Measurements from ENCODE around the gene MAP4K4. TPM values are rescaled to one million over a fixed set of nuclear protein-coding genes. Genes with fewer than 3 reads are reported as not detected.
A peak's percentile ranks its signal among the peaks of the same experiment; 100 is the strongest.

Gene MAP4K4
- total and polyA plus RNA-seq, 4 donors = 106 to 363 (median 200) TPM

GRCh38 chr2:101699755-101700461 lies 2.4 kb downstream of the MAP4K4 start:
- Histone ChIP-seq H3K36me3 (ENCODE audit: control insufficient read depth, insufficient read depth, low read length) (peaks cover 8% of the 10 kb centered on the region), H3K4me1 (ENCODE audit: control insufficient read depth, insufficient read depth, low read length) (peaks cover 13% of the 10 kb centered on the region), H3K4me3 (ENCODE audit: low read depth, low read length) (peak overlapping the region; percentile 83), H3K27me3 (ENCODE audit: control insufficient read depth, insufficient read depth, low read length) (no peaks in the 10 kb centered on the region), H3K27ac (ENCODE audit: low read depth, low read length) (peak overlapping the region; percentile 87), H3K9me3 (ENCODE audit: control insufficient read depth, insufficient read depth, low read length) (no peaks in the 10 kb centered on the region)
- peak in 2 of 6 donors; percentile 43 to 59 for DNase-seq (ENCODE audit: low read depth in 4 of 6, low spot score in 6 of 6)
- 14% methylated on average over 4 of the region's 13 CpGs for WGBS (ENCODE audit: insufficient coverage)

DNA sequence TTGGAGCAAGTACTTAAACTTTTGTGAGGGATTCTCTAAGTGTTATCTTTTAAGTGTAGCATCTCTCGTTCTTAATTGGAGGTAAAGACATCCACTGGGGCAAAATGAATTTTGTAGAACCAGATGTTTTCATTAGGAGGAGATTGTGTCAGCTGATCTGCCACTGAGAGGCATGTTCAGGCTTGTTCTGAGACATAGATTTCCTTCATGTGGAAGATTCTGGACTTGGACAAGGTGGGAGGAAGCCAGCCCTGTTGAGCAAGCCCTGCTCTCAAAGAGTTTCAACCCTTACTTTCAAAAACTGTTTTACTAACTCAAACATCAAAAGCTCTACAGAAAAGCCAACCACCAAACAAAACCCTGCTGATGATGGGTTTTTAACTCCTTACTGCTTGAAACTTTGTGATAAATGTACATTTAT lies 6.5 kb downstream of the MAP4K4 start:
- H3K36me3 ChIP-seq (ENCODE audit: control insufficient read depth, insufficient read depth, low read length) = peaks cover 10% of the 10 kb centered on the region
- peak overlapping the region; percentile 33 for H3K27ac ChIP-seq (ENCODE audit: low read depth, low read length)
- no peak overlapping the region for H3K4me3 ChIP-seq (ENCODE audit: low read depth, low read length)
- H3K4me1 ChIP-seq (ENCODE audit: control insufficient read depth, insufficient read depth, low read length) = peaks cover 6% of the 10 kb centered on the region
- WGBS (ENCODE audit: insufficient coverage) = 20% methylated on average over 1 of the region's 1 CpG
- H3K9me3 ChIP-seq (ENCODE audit: control insufficient read depth, insufficient read depth, low read length) = no peaks in the 10 kb centered on the region
- DNase-seq (ENCODE audit: low read depth in 4 of 6, low spot score in 6 of 6) = no peak
- no peaks in the 10 kb centered on the region for H3K27me3 ChIP-seq (ENCODE audit: control insufficient read depth, insufficient read depth, low read length)

DNA sequence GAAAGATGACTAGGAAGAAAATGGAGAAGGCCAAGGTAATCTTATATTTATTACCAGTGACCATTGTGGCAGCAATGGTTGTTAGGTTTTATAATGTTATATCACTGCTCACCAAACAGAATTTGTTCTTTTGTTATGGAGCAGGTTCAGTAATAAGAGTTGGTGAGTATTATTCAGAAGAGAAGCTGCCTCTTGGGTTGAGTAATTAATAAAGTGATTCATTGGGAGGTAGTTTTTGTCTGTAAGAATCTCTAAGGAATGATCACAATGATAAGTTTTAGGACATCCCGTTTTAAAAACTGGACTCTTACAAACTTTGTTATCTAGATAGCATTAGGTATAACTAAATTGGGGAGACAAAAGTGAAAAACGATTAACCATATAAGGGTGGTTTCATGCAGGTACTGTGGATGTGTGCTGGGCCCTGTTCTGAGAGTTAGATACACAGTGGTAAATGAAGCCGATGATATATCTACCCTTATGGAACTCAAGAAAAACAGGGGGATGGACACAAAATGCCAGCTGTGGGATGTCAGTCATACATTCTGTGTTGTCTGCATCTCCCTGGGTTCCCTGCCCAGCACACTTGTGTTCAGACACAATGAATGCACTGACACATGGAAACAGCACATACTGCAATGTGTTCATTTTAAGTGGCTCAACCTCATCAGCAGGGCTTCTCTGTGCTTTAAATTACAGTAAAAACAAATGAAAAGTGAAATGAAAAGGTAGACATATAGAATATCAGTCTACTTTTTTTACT lies 7.5 kb downstream of the MAP4K4 start:
- H3K4me3 ChIP-seq (ENCODE audit: low read depth, low read length) = no peak overlapping the region
- H3K4me1 ChIP-seq (ENCODE audit: control insufficient read depth, insufficient read depth, low read length) = peaks cover 10% of the 10 kb centered on the region
- DNase-seq (ENCODE audit: low read depth in 4 of 6, low spot score in 6 of 6) = peak in 1 of 6 donors; percentile 32
- H3K27me3 ChIP-seq (ENCODE audit: control insufficient read depth, insufficient read depth, low read length) = no peaks in the 10 kb centered on the region
- H3K9me3 ChIP-seq (ENCODE audit: control insufficient read depth, insufficient read depth, low read length) = no peaks in the 10 kb centered on the region
- H3K27ac ChIP-seq (ENCODE audit: low read depth, low read length) = no peak overlapping the region
- 83% methylated on average over 1 of the region's 3 CpGs for WGBS (ENCODE audit: insufficient coverage)
- peaks cover 10% of the 10 kb centered on the region for H3K36me3 ChIP-seq (ENCODE audit: control insufficient read depth, insufficient read depth, low read length)

DNA sequence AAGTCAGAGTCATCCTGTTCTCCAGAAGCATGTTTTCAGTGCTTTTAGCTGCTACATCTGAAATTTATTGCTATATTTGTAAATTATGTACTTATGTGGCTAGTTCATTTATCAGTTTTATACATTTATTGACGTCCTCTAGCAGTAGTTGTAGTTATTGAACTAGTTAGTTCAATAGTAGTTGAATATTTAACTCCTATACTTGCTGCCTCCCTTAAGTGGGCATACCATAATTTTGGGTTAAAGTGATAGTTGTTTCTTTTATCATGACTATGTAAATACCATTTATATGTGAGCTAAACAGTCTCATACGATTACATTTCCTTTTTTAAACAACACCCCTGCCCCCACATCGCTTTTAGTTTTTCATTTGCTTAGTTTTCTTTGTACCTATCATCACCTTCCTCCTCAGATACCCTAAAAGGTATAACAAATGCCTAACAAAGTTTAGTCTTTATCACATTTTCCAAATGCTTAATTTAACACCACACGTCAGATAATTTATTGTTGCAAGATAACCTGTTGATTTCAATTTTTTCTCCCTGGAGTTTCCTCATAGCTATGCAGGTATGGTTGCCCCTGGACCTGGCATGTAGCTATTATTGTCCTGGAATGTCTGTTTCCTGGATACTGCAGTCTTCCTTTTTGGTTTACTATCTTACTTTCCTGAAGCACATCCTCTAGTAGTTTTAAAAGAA lies 8.8 kb downstream of the MAP4K4 start:
- H3K4me3 ChIP-seq (ENCODE audit: low read depth, low read length) = no peak overlapping the region
- no peaks in the 10 kb centered on the region for H3K9me3 ChIP-seq (ENCODE audit: control insufficient read depth, insufficient read depth, low read length)
- peaks cover 10% of the 10 kb centered on the region for H3K36me3 ChIP-seq (ENCODE audit: control insufficient read depth, insufficient read depth, low read length)
- H3K27ac ChIP-seq (ENCODE audit: low read depth, low read length) = no peak overlapping the region
- WGBS (ENCODE audit: insufficient coverage) = 100% methylated on average over 1 of the region's 4 CpGs
- peaks cover 10% of the 10 kb centered on the region for H3K4me1 ChIP-seq (ENCODE audit: control insufficient read depth, insufficient read depth, low read length)
- no peaks in the 10 kb centered on the region for H3K27me3 ChIP-seq (ENCODE audit: control insufficient read depth, insufficient read depth, low read length)
- no peak for DNase-seq (ENCODE audit: low read depth in 4 of 6, low spot score in 6 of 6)

- DNase-seq (ENCODE audit: low read depth in 4 of 6, low spot score in 6 of 6) = no peak
- Histone ChIP-seq H3K4me3 (ENCODE audit: low read depth, low read length) (no peak overlapping the region), H3K27ac (ENCODE audit: low read depth, low read length) (no peak overlapping the region), H3K9me3 (ENCODE audit: control insufficient read depth, insufficient read depth, low read length) (no peaks in the 10 kb centered on the region), H3K27me3 (ENCODE audit: control insufficient read depth, insufficient read depth, low read length) (no peaks in the 10 kb centered on the region), H3K36me3 (ENCODE audit: control insufficient read depth, insufficient read depth, low read length) (peaks cover 10% of the 10 kb centered on the region), H3K4me1 (ENCODE audit: control insufficient read depth, insufficient read depth, low read length) (peaks cover 10% of the 10 kb centered on the region)
- WGBS (ENCODE audit: insufficient coverage) = no CpG with 5 or more reads among the region's 1 CpG
Observed at GRCh38 chr2:101706819-101707177, 9.3 kb downstream of the MAP4K4 start.

GRCh38 chr2:101710036-101710435 lies 12.5 kb downstream of the MAP4K4 start:
- Histone ChIP-seq H3K4me1 (ENCODE audit: control insufficient read depth, insufficient read depth, low read length) (peaks cover 5% of the 10 kb centered on the region), H3K27ac (ENCODE audit: low read depth, low read length) (no peak overlapping the region), H3K4me3 (ENCODE audit: low read depth, low read length) (no peak overlapping the region), H3K36me3 (ENCODE audit: control insufficient read depth, insufficient read depth, low read length) (peaks cover 3% of the 10 kb centered on the region), H3K27me3 (ENCODE audit: control insufficient read depth, insufficient read depth, low read length) (no peaks in the 10 kb centered on the region), H3K9me3 (ENCODE audit: control insufficient read depth, insufficient read depth, low read length) (no peaks in the 10 kb centered on the region)
- WGBS (ENCODE audit: insufficient coverage) = no CpG with 5 or more reads among the region's 1 CpG
- peak in 1 of 6 donors; percentile 13 for DNase-seq (ENCODE audit: low read depth in 4 of 6, low spot score in 6 of 6)

GRCh38 chr2:101710471-101711318 lies 13.2 kb downstream of the MAP4K4 start:
- Histone ChIP-seq H3K36me3 (ENCODE audit: control insufficient read depth, insufficient read depth, low read length) (peaks cover 3% of the 10 kb centered on the region), H3K27ac (ENCODE audit: low read depth, low read length) (peak overlapping the region; percentile 37), H3K27me3 (ENCODE audit: control insufficient read depth, insufficient read depth, low read length) (no peaks in the 10 kb centered on the region), H3K4me1 (ENCODE audit: control insufficient read depth, insufficient read depth, low read length) (peaks cover 5% of the 10 kb centered on the region), H3K9me3 (ENCODE audit: control insufficient read depth, insufficient read depth, low read length) (no peaks in the 10 kb centered on the region), H3K4me3 (ENCODE audit: low read depth, low read length) (no peak overlapping the region)
- peak in 2 of 6 donors; percentile 30 to 52 for DNase-seq (ENCODE audit: low read depth in 4 of 6, low spot score in 6 of 6)
- WGBS (ENCODE audit: insufficient coverage) = 40% methylated on average over 3 of the region's 7 CpGs

DNA sequence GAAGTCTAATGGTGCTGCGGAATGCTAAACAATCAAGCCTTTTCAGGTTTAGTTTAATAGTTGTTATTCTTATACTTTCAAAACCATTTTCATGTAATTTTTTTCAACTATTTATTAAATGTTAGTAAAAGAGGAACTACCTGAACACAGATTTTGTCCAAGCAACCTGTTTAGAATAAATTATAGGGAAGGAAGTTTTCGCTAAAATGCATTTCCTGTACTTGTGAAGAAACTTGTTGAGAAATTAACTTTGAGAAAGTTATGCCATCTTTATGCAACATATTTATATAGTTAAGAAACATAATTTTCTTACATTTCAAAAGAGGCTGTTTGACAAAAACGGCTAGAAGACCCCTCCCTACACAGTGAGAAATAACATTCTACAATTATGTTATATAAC lies 16.6 kb downstream of the MAP4K4 start:
- Histone ChIP-seq H3K4me1 (ENCODE audit: control insufficient read depth, insufficient read depth, low read length) (peaks cover 3% of the 10 kb centered on the region), H3K4me3 (ENCODE audit: low read depth, low read length) (no peak overlapping the region), H3K9me3 (ENCODE audit: control insufficient read depth, insufficient read depth, low read length) (no peaks in the 10 kb centered on the region), H3K36me3 (ENCODE audit: control insufficient read depth, insufficient read depth, low read length) (no peaks in the 10 kb centered on the region), H3K27ac (ENCODE audit: low read depth, low read length) (no peak overlapping the region), H3K27me3 (ENCODE audit: control insufficient read depth, insufficient read depth, low read length) (no peaks in the 10 kb centered on the region)
- no CpG with 5 or more reads among the region's 3 CpGs for WGBS (ENCODE audit: insufficient coverage)
- DNase-seq (ENCODE audit: low read depth in 4 of 6, low spot score in 6 of 6) = no peak

Data from spinal cord (tissue), 10 donors.